Measurements from ENCODE around the gene AKAP6. TPM values are rescaled to one million over a fixed set of nuclear protein-coding genes. Genes with fewer than 3 reads are reported as not detected.

AKAP6 gene
- total RNA-seq, 1 experiment from 2014 or later, result 2.8 TPM

DNA sequence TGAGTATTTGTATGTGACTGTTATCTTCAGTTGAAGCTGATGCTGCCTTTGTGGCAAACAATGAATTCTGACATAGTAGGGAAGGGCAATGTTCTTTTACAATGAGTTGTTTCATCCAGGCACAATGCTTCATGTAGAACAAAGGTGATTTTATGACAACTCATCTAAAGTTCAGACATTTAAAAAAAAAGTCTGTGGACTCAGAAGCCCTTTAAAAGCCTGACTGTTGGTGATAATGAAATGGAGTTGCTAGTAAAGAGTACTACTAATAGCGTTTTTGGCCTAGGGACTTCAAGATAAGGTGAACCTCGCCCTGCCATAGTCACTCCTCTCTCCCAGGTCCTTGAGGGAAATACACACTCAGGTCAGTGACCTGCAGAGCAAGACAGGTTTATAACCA, 105.1 kb downstream of the AKAP6 start:
- no peak for DNase-seq
- BruUV-seq (replicated peaks), result no TSS peak
- no peaks in the 10 kb centered on the region for H3K9me3 Mint-ChIP-seq (ENCODE audit: low read depth, unreplicated experiment)

DNA sequence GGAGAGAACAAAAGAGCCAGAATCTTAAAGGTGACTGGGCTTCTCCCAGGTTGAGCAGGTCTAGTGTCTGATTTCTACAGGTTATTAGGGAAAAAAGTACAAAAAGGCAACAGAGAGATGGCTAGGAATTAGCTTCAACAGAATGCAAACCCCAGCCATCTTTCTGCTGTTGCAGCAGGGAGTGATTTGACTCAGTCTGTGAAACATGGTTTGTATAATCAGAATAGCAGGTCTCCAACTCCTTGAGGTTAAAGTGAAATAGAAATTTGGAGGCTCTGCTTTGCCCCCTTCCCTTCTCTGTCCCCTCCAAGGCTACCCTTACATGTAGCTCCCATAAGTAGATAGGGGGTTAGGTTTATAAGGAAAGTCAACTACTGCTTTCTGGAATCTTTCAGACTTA, 105.8 kb downstream of the AKAP6 start:
- intact Hi-C loops (cut with micrococcal nuclease; ENCODE audit: unreplicated experiment), result no loop called here
- no peaks in the 10 kb centered on the region for H3K9me3 Mint-ChIP-seq (ENCODE audit: low read depth, unreplicated experiment)
- H3K27ac Mint-ChIP-seq (ENCODE audit: unreplicated experiment), result no peak overlapping the region
- no peaks in the 10 kb centered on the region for H3K27me3 Mint-ChIP-seq (ENCODE audit: unreplicated experiment)
- CTCF ChIA-PET, result no interaction called here
- H3K4me3 Mint-ChIP-seq (ENCODE audit: low read depth, unreplicated experiment), result no peak overlapping the region
- no peaks in the 10 kb centered on the region for H3K36me3 Mint-ChIP-seq (ENCODE audit: insufficient read depth, unreplicated experiment)
- TF ChIP-seq, protein P1, sequence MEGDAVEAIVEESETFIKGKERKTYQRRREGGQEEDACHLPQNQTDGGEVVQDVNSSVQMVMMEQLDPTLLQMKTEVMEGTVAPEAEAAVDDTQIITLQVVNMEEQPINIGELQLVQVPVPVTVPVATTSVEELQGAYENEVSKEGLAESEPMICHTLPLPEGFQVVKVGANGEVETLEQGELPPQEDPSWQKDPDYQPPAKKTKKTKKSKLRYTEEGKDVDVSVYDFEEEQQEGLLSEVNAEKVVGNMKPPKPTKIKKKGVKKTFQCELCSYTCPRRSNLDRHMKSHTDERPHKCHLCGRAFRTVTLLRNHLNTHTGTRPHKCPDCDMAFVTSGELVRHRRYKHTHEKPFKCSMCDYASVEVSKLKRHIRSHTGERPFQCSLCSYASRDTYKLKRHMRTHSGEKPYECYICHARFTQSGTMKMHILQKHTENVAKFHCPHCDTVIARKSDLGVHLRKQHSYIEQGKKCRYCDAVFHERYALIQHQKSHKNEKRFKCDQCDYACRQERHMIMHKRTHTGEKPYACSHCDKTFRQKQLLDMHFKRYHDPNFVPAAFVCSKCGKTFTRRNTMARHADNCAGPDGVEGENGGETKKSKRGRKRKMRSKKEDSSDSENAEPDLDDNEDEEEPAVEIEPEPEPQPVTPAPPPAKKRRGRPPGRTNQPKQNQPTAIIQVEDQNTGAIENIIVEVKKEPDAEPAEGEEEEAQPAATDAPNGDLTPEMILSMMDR (IDR thresholded peaks at IDR 0.05; ENCODE audit: unreplicated experiment), result no peak
- DNase-seq, result no peak
- no TSS peak for BruUV-seq (replicated peaks)
- peaks cover 14% of the 10 kb centered on the region for H3K4me1 Mint-ChIP-seq (ENCODE audit: low read depth, unreplicated experiment)

More for the DNA sequence above, 105.1 kb downstream of the AKAP6 start:
- TF ChIP-seq, protein P1 (IDR thresholded peaks at IDR 0.05; ENCODE audit: unreplicated experiment), result no peak
- CTCF ChIA-PET, result no interaction called here
- Mint-ChIP-seq H3K27ac (ENCODE audit: unreplicated experiment) (no peak overlapping the region), H3K27me3 (ENCODE audit: unreplicated experiment) (no peaks in the 10 kb centered on the region), H3K36me3 (ENCODE audit: insufficient read depth, unreplicated experiment) (no peaks in the 10 kb centered on the region), H3K4me3 (ENCODE audit: low read depth, unreplicated experiment) (no peak overlapping the region), H3K4me1 (ENCODE audit: low read depth, unreplicated experiment) (peaks cover 14% of the 10 kb centered on the region)
- intact Hi-C loops (cut with micrococcal nuclease; ENCODE audit: unreplicated experiment), result no loop called here

DNA sequence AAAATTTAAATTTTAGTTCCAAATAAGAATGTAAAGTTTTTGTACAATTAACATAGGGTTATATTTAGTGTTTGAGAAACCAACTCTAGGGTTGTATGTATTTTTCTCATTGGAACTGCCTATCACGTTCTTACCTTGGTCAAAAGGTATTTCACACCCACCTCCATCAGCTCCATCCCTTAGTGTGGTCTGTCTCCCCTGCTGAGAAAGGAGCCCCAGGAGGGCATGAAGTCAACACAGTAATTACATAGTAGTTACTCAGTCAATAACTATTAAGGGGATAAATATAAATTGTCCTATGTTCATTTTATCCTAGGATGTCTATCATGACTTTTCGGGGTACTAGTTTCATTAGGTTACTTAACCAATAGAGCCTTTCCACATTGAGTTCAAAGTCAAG, 106.3 kb downstream of the AKAP6 start:
- CTCF ChIA-PET, result no interaction called here
- no peaks in the 10 kb centered on the region for H3K36me3 Mint-ChIP-seq (ENCODE audit: insufficient read depth, unreplicated experiment)
- H3K4me3 Mint-ChIP-seq (ENCODE audit: low read depth, unreplicated experiment), result no peak overlapping the region
- H3K9me3 Mint-ChIP-seq (ENCODE audit: low read depth, unreplicated experiment), result no peaks in the 10 kb centered on the region
- intact Hi-C loops (cut with micrococcal nuclease; ENCODE audit: unreplicated experiment), result no loop called here
- H3K4me1 Mint-ChIP-seq (ENCODE audit: low read depth, unreplicated experiment), result peaks cover 14% of the 10 kb centered on the region
- TF ChIP-seq, protein P1 (IDR thresholded peaks at IDR 0.05; ENCODE audit: unreplicated experiment), result no peak
- BruUV-seq (replicated peaks), result no TSS peak
- H3K27me3 Mint-ChIP-seq (ENCODE audit: unreplicated experiment), result no peaks in the 10 kb centered on the region
- H3K27ac Mint-ChIP-seq (ENCODE audit: unreplicated experiment), result no peak overlapping the region
- no peak for DNase-seq

DNA sequence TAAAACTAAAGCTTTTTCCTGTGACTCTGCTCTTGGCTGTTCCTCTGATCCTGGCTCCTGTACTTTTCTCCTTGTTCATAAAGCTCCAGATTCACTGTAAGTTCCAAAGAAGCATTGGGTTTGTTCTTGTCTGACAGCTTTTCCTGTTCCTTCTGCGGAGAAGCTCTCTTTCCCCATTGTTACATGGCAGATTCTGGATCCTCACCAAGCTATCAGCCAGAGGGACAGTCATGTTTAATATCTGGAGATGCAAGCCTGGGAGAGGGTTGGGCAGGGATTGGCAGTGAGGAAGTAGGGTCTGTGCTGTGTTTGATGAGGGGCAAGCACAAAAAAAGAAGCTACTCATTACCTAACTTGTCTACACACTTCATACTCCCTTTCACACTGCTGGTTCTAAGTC, 107.9 kb downstream of the AKAP6 start:
- Mint-ChIP-seq H3K27ac (ENCODE audit: unreplicated experiment) (no peak overlapping the region), H3K4me1 (ENCODE audit: low read depth, unreplicated experiment) (peaks cover 14% of the 10 kb centered on the region), H3K36me3 (ENCODE audit: insufficient read depth, unreplicated experiment) (no peaks in the 10 kb centered on the region), H3K4me3 (ENCODE audit: low read depth, unreplicated experiment) (no peak overlapping the region), H3K27me3 (ENCODE audit: unreplicated experiment) (no peaks in the 10 kb centered on the region), H3K9me3 (ENCODE audit: low read depth, unreplicated experiment) (no peaks in the 10 kb centered on the region)
- no TSS peak for BruUV-seq (replicated peaks)
- CTCF ChIA-PET, result no interaction called here
- TF ChIP-seq, protein P1 (IDR thresholded peaks at IDR 0.05; ENCODE audit: unreplicated experiment), result no peak
- no peak for DNase-seq
- intact Hi-C loops (cut with micrococcal nuclease; ENCODE audit: unreplicated experiment), result no loop called here
